ENCODE data around the gene P4HA2. TPM values are rescaled to one million over a fixed set of nuclear protein-coding genes. Genes with fewer than 3 reads are reported as not detected.

Gene P4HA2
- total and polyA plus RNA-seq, 9 of the 15 experiments (the other 6 are each of a cell fraction or from before 2014, with no cell fraction given): 9.6 to 50.0 (median 12.7) TPM

- H3K4me3 ChIP-seq: no peak overlapping the region
- DNase-seq (ENCODE audit: extremely low read depth in 1 of 4, low spot score in 3 of 4) (no peak), FAIRE-seq (no peak), ATAC-seq (no peak)
- no peaks in the 10 kb centered on the region for H3K27me3 ChIP-seq (ENCODE audit: control insufficient read depth in 2 of 2, insufficient read depth in 2 of 2, low read length in 2 of 2)
- no peak overlapping the region for H3K27ac ChIP-seq (ENCODE audit: extremely low read depth, low read depth, low read length)
- H3K36me3 ChIP-seq (ENCODE audit: control insufficient read depth, insufficient read depth, low read length): peaks cover 11% of the 10 kb centered on the region; the same call in 2 of the 3 replicates
- peaks cover 2% of the 10 kb centered on the region; the same call in 1 of the 3 replicates for H3K79me2 ChIP-seq (ENCODE audit: control insufficient read depth, insufficient read depth, low read length)
- peaks cover 6 to 7% of the 10 kb centered on the region in 2 experiments; a peak in 4 of 5 replicates for H3K4me1 ChIP-seq (replicated peaks in 1 of 2; ENCODE audit: control insufficient read depth in 2 of 2, insufficient read depth in 2 of 2, low read length in 2 of 2)
- 74% methylated on average over 6 of the region's 6 CpGs for WGBS (ENCODE audit: insufficient coverage, low coverage, missing lambda C conversion rate)
- in situ Hi-C loops (cut with MboI): no loop called here
- ChIA-PET CTCF (ENCODE audit: low intra/inter-chr PET ratio) (no interaction called here), POLR2A (interaction anchor here (1.1 to 2.7 kb wide), 2 partner anchors 8 to 148 kb away, joined by 3 to 11 read pairs; partner anchors contain the start of gene P4HA2)
- no peak overlapping the region for H2AFZ ChIP-seq (ENCODE audit: low read depth, low read length)
- H3K4me2 ChIP-seq (ENCODE audit: insufficient read depth, low read length): no peak overlapping the region
- no peaks in the 10 kb centered on the region for H3K9me3 ChIP-seq (replicated peaks; ENCODE audit: control insufficient read depth, insufficient read depth, low read depth, low read length)
- TF ChIP-seq C11orf30 (IDR thresholded peaks at IDR 0.05; ENCODE audit: low read depth) (peak; percentile 51), ZBTB17 (CRISPR knock-in tag; IDR thresholded peaks at IDR 0.05) (no peak), HOXB6 (CRISPR knock-in tag; IDR thresholded peaks at IDR 0.05; ENCODE audit: borderline replicate concordance) (no peak), RFX1 (IDR thresholded peaks at IDR 0.05) (no peak), BMI1 (IDR thresholded peaks at IDR 0.05; ENCODE audit: low read length) (no peak), PRDM10 (IDR thresholded peaks at IDR 0.05; ENCODE audit: partially characterized antibody) (no peak), KDM1A (IDR thresholded peaks at IDR 0.05) (no peak), MAFG (tag; conservative IDR thresholded peaks at IDR 0.05) (peak; percentile 42; the same call in 1 of the 2 replicates), MTF1 (CRISPR knock-in tag; IDR thresholded peaks at IDR 0.05; ENCODE audit: borderline replicate concordance) (no peak), ZNF316 (IDR thresholded peaks at IDR 0.05) (peak; percentile 70; the same call in 1 of the 2 replicates)
- peaks cover 13% of the 10 kb centered on the region; the same call in 1 of the 2 replicates for H4K20me1 ChIP-seq (replicated peaks; ENCODE audit: control insufficient read depth, insufficient read depth, low read length)
- no TSS peak for BruUV-seq (replicated peaks)
- intact Hi-C loops (cut with micrococcal nuclease): no loop called here
- H3K9ac ChIP-seq (ENCODE audit: insufficient read depth in 1 of 2, low read depth in 2 of 2, low read length in 2 of 2): no peak overlapping the region
- H3K9me1 ChIP-seq (ENCODE audit: control insufficient read depth, insufficient read depth, low read length): no peaks in the 10 kb centered on the region
Measured at GRCh38 chr5:132219289-132219970, 8.2 kb downstream of the P4HA2 start.

Data from K562 (cell line).